Measurements from ENCODE around the gene DIP2C.
"Not testable (repeated sequence)": the region's sequence is repeated elsewhere in the genome, so short reads cannot be mapped to it uniquely, and the experiment has no call there.

The DIP2C gene

GRCh38 chr10:472241-472910, 217.1 kb downstream of the DIP2C start:
- DNase-seq, result no peak

GRCh38 chr10:470339-471003, 219.0 kb downstream of the DIP2C start:
- DNase-seq, result no peak

GRCh38 chr10:469947-470338, 219.5 kb downstream of the DIP2C start:
- no peak for DNase-seq

- DNase-seq, result no peak
Measured at GRCh38 chr10:459743-460142, 229.7 kb downstream of the DIP2C start.

GRCh38 chr10:458421-458851, 231.0 kb downstream of the DIP2C start:
- DNase-seq, result no peak

- no peak for DNase-seq
Measured at GRCh38 chr10:456486-456885, 233.0 kb downstream of the DIP2C start.

- DNase-seq, result peak in 1 of 2 experiments; percentile 8
Measured at GRCh38 chr10:454860-455259, 234.6 kb downstream of the DIP2C start.

- no peak for DNase-seq
Measured at GRCh38 chr10:453647-454046, 235.8 kb downstream of the DIP2C start.

- DNase-seq, result no peak
Measured at GRCh38 chr10:452512-453426, 236.7 kb downstream of the DIP2C start.

- no peak for DNase-seq
Measured at GRCh38 chr10:451856-452255, 237.6 kb downstream of the DIP2C start.

- no peak for DNase-seq
Measured at GRCh38 chr10:451021-451471, 238.4 kb downstream of the DIP2C start.

- no peak for DNase-seq
Measured at GRCh38 chr10:450463-450862, 239.0 kb downstream of the DIP2C start.

GRCh38 chr10:449331-449730, 240.1 kb downstream of the DIP2C start:
- DNase-seq, result not testable (repeated sequence)

- no peak for DNase-seq
Measured at GRCh38 chr10:443459-443858, 246.0 kb downstream of the DIP2C start.

- DNase-seq, result no peak
Measured at GRCh38 chr10:442209-442608, 247.3 kb downstream of the DIP2C start.

GRCh38 chr10:441659-442058, 247.8 kb downstream of the DIP2C start:
- no peak for DNase-seq

- DNase-seq, result no peak
Measured at GRCh38 chr10:440127-440526, 249.3 kb downstream of the DIP2C start.

GRCh38 chr10:437698-438490, 251.6 kb downstream of the DIP2C start:
- DNase-seq, result no peak

GRCh38 chr10:436911-437665, 252.4 kb downstream of the DIP2C start:
- DNase-seq, result no peak

GRCh38 chr10:436013-436697, 253.3 kb downstream of the DIP2C start:
- DNase-seq, result no peak

GRCh38 chr10:435397-435796, 254.1 kb downstream of the DIP2C start:
- DNase-seq, result no peak

All from SW 1271 (cell line).